ENCODE results near the gene PXDN. TPM values are rescaled to one million over a fixed set of nuclear protein-coding genes. Genes with fewer than 3 reads are reported as not detected.

Gene PXDN
- total and polyA plus RNA-seq, 8 donors, result 2.0 to 21.1 (median 4.2) TPM

DNA sequence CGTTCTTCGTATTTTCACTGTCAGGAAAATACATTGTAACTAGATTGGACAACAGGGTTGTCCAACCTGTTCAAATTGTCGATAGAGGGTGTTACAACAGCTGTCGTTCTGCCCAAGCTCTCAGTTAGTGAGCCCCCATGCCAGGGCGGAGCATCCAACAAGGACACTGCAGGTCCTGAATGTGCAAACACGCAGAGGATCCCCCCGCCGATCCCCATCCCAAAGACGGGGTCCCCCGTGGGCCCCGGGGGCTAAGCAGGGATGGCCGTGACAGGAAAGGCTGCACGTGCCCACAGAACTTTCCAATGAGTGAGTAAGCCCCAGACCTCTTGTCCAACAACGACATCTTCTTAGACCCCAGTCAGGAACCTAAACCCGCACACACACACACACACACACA lies 140.8 kb downstream of the PXDN start:
- no peaks in the 10 kb centered on the region for H3K4me1 ChIP-seq
- no peaks in the 10 kb centered on the region for H3K9me3 ChIP-seq
- no peak overlapping the region for H3K4me3 ChIP-seq
- no peak for FAIRE-seq
- TF ChIP-seq CTCF (IDR thresholded peaks at IDR 0.05), result no peak
- intact Hi-C loops (cut with DNase I), result no loop called here
- no peak for DNase-seq
- no peak overlapping the region for H3K27ac ChIP-seq
- WGBS, 2 donors, result 68% methylated on average over 15 of the region's 15 CpGs
- H3K36me3 ChIP-seq, result no peaks in the 10 kb centered on the region
- H3K27me3 ChIP-seq, result no peaks in the 10 kb centered on the region
- ATAC-seq, result no peak

DNA sequence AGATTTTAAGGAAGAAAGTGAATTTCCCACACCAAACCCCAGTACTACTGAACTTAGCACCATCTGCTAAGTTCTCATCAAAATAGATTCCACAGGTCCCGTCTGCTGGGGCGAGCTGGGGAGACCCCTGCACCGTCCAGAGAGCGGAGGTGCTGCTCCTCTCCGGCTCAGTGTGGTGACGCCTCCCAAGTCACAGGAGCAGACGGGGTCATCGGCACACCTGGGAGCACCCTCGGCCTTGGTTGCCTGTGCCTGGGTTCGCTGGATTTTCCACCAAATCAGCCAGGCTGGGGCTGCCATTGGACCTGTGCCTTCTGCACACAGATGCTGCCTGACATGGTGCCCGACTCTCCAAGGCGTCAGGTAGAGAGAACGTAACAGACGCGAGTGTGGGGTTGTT lies 141.3 kb downstream of the PXDN start:
- no peaks in the 10 kb centered on the region for H3K9me3 ChIP-seq
- H3K4me3 ChIP-seq, result no peak overlapping the region
- TF ChIP-seq CTCF (IDR thresholded peaks at IDR 0.05), result no peak
- no peak for DNase-seq
- FAIRE-seq, result no peak
- 68 to 73% methylated on average over 15 of the region's 15 CpGs for WGBS, 2 donors
- no peaks in the 10 kb centered on the region for H3K36me3 ChIP-seq
- intact Hi-C loops (cut with DNase I), result no loop called here
- H3K4me1 ChIP-seq, result no peaks in the 10 kb centered on the region
- no peak for ATAC-seq
- H3K27ac ChIP-seq, result no peak overlapping the region
- no peaks in the 10 kb centered on the region for H3K27me3 ChIP-seq

DNA sequence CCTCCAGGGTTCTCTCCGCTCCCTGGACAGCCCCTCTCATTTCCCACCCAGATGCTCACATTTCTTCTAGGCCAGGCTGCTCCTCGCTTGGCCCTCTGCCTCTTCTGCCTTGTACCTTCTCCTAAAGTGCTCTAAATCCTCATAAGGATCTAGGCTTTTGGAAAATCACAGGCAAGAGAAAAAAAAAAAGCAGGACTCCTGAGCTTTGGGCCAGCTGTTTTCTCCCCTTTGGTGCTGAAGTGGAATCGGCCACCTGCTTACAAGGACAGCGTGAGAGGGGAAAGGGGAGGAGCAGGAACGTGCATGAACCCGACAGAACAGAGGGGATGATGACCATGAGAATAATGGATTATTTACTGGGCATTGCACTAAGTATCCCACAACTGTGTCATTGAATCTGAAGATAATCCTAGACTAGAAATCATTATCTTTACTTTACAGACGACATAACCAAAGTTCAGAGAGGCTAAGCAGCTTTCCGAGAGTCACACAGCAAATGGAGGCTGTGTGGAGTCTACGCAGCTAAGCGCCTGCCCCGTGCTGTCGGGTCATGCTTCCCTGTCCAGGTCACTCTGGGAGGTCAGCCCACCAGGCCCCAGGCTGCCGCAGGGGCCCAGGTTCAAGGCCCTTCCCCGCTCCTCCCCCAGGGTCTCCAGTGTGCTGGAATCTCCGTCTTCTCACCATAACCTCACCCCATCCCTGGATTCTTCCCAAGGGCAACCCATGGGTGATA lies 141.9 kb downstream of the PXDN start:
- WGBS, 2 donors, result 63 to 71% methylated on average over 15 of the region's 15 CpGs
- Histone ChIP-seq H3K4me3 (no peak overlapping the region), H3K9me3 (no peaks in the 10 kb centered on the region), H3K36me3 (no peaks in the 10 kb centered on the region), H3K4me1 (no peaks in the 10 kb centered on the region), H3K27me3 (no peaks in the 10 kb centered on the region), H3K27ac (no peak overlapping the region)
- no peak for FAIRE-seq
- intact Hi-C loops (cut with DNase I), result no loop called here
- DNase-seq, result no peak
- TF ChIP-seq CTCF (IDR thresholded peaks at IDR 0.05), result no peak
- no peak for ATAC-seq

- H3K36me3 ChIP-seq, result no peaks in the 10 kb centered on the region
- no peaks in the 10 kb centered on the region for H3K27me3 ChIP-seq
- H3K9me3 ChIP-seq, result no peaks in the 10 kb centered on the region
- H3K4me1 ChIP-seq, result no peaks in the 10 kb centered on the region
- intact Hi-C loops (cut with DNase I), result no loop called here
- ATAC-seq (peak in 1 of 4 donors; percentile 26), FAIRE-seq (no peak), DNase-seq (no peak)
- H3K4me3 ChIP-seq, result no peak overlapping the region
- no peak overlapping the region for H3K27ac ChIP-seq
- WGBS, 2 donors, result 57 to 64% methylated on average over 27 of the region's 27 CpGs
- no peak for TF ChIP-seq CTCF (IDR thresholded peaks at IDR 0.05)
These were observed 142.6 kb downstream of the PXDN start for GRCh38 chr2:1601471-1602277.

DNA sequence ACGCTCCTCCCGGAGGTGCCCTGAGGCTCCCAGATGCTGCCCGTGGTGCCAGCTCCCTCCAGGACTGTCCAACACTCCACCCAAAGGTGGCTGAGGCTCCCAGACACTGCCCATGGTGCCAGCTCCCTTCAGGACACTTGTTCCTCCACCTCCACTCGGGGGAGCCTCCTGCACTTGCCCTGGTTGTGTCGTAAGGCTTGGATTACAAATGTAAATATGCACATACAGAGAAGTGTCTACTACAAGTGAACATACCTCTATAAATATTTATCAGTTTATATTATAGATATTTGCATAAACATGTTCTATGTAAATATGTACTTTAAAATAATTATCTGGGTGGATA lies 143.3 kb downstream of the PXDN start:
- no peaks in the 10 kb centered on the region for H3K27me3 ChIP-seq
- no peak for TF ChIP-seq CTCF (IDR thresholded peaks at IDR 0.05)
- 62 to 79% methylated on average over 5 of the region's 5 CpGs for WGBS, 2 donors
- intact Hi-C loops (cut with DNase I), result no loop called here
- FAIRE-seq (no peak), DNase-seq (no peak), ATAC-seq (no peak)
- no peak overlapping the region for H3K27ac ChIP-seq
- H3K9me3 ChIP-seq, result no peaks in the 10 kb centered on the region
- H3K4me3 ChIP-seq, result no peak overlapping the region
- no peaks in the 10 kb centered on the region for H3K36me3 ChIP-seq
- H3K4me1 ChIP-seq, result no peaks in the 10 kb centered on the region
